Fibroblast of lung (primary cell): ENCODE results near the gene LITAFD. TPM values are rescaled to one million over a fixed set of nuclear protein-coding genes. Genes with fewer than 3 reads are reported as not detected.

Experiments
- DNase-seq, 2 donors: peaks; one replicate each; pipeline versions ENCODE4 v3.0.0 to v3.0.0-alpha.2; 2010; ENCODE audit warnings: low read depth in 2 of 2
- H2AFZ ChIP-seq: 2 replicates; pipeline ENCODE4 v1.5.1; 2012; ENCODE audit warnings: low read length, control low read depth, inconsistent platforms
- H3K27ac ChIP-seq: 2 replicates; pipeline ENCODE4 v1.5.1; 2011; ENCODE audit warnings: low read length, control low read depth; ENCODE audit not compliant: insufficient read depth
- H3K27me3 ChIP-seq: 2 replicates; pipeline ENCODE4 v1.5.1; 2011; ENCODE audit warnings: mild to moderate bottlenecking, low read length; ENCODE audit not compliant: control insufficient read depth, insufficient read depth
- H3K36me3 ChIP-seq: 2 replicates; pipeline ENCODE4 v1.5.1; 2011; ENCODE audit warnings: low read length; ENCODE audit not compliant: control insufficient read depth, insufficient read depth
- H3K4me1 ChIP-seq: 2 replicates; pipeline ENCODE4 v1.5.1; 2011; ENCODE audit warnings: low read length; ENCODE audit not compliant: control insufficient read depth, insufficient read depth; ENCODE audit errors: extremely low read depth
- H3K4me2 ChIP-seq: 2 replicates; pipeline ENCODE4 v1.5.1; 2011; ENCODE audit warnings: low read length, control low read depth; ENCODE audit not compliant: insufficient read depth; ENCODE audit errors: extremely low read depth
- H3K4me3 ChIP-seq, 4 experiments: fragments of 200-600 bp in 1 of 4; sonication (generic) in 1 of 4; replicated peaks in 1 of 4; 2 replicates each; pipeline ENCODE4 v1.5.1; 2011 to 2016; ENCODE audit warnings: low read length in 4 of 4, low read depth in 3 of 4, mild to moderate bottlenecking in 3 of 4, control low read depth in 2 of 4, inconsistent platforms in 1 of 4, mixed read lengths in 1 of 4; ENCODE audit not compliant: insufficient read depth in 1 of 4; ENCODE audit errors: control extremely low read depth in 1 of 4
- H3K79me2 ChIP-seq: 2 replicates; pipeline ENCODE4 v1.5.1; 2012; ENCODE audit warnings: mild to moderate bottlenecking, low read length, inconsistent platforms; ENCODE audit not compliant: control insufficient read depth, insufficient read depth
- H3K9ac ChIP-seq: 2 replicates; pipeline ENCODE4 v1.5.1; 2011; ENCODE audit warnings: mild to moderate bottlenecking, low read length, control low read depth; ENCODE audit not compliant: insufficient read depth
- H3K9me3 ChIP-seq: 2 replicates; pipeline ENCODE4 v1.5.1; 2012; ENCODE audit warnings: low read depth, low read length; ENCODE audit not compliant: control insufficient read depth, insufficient read depth
- H4K20me1 ChIP-seq: 2 replicates; pipeline ENCODE4 v1.5.1; 2011; ENCODE audit warnings: low read length; ENCODE audit not compliant: control insufficient read depth, insufficient read depth; ENCODE audit errors: extremely low read depth
- EZH2 ChIP-seq: IDR thresholded peaks from 2 replicates; pipeline ENCODE4 v1.5.1; 2012; ENCODE audit warnings: low read length, control low read depth, mild to moderate bottlenecking; ENCODE audit errors: missing control alignments
- polyA plus RNA-seq, 2 donors: library from polyadenylated mRNA; depleted of rRNA in 1 of 2; stranded (reverse) in 1 of 2; unstranded in 1 of 2; fragments of >200 nt; gene quantifications; 2 replicates each; pipeline ENCODE4 v1.2.1, GENCODE V29; 2011 to 2012; ENCODE audit warnings: missing spikeins in 1 of 2
- total RNA-seq: library from RNA; depleted of rRNA; stranded (reverse); fragments of >200 nt; gene quantifications from 2 replicates; pipeline ENCODE4 v1.2.1, GENCODE V29; 2014
- TF ChIP-seq, protein P1 (sequence below), 2 donors: IDR thresholded peaks in 1 of 2; conservative IDR thresholded peaks in 1 of 2; 1 replicate in 1 of 2; 2 replicates in 1 of 2; pipeline ENCODE4 v1.5.1; 2011 to 2012; ENCODE audit warnings: low read length in 2 of 2, control low read depth in 1 of 2, inconsistent platforms in 1 of 2, low read depth in 1 of 2, mild to moderate bottlenecking in 1 of 2

The LITAFD gene
- total and polyA plus RNA-seq, 2 donors (not counting 1 experiment from before 2014, with no cell fraction given), result not detected

DNA sequence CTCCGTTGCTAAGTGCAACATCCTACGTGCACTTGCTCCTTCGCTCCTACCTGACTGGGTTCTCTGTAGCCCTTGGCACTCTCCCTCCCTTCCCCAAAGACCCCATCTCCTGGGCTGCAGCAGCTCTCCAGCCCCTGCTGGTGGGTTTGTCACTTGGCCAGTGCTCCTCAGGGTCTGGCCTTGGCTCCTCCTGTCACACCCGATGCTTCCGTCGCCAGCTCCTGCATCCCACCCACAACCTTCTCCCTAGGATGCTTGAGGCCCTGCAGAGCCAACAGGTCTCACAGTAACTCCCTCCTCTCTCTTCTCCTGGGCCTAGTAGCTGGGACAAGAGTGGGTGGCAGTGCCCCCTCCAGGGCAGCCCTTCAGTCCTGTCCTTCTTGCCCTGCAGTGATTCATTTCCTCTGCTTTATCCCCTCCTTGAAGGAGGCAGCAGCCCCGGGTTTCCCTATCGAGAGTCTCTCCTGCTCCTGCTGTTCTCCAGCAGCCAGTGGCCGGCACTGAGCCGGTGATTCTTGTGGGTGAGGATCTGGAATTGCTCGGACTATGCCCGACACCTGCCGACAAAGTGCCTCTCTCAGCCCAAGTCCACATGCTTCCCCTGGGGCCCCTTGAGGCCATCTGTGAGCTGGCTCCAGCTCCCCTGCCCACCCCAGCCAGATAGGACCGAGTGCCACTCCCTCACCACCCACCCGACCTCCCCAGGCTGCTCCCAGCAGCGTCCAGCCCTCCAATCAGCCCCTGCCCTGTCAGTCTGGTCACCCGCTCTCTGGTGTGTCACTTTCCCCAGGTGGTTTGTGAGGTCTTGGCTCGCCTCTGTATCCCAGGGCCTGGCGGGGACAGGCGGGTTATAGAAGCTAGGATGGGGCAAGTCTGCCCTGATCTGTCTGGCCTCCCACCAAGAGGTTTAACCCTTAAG lies 3.8 kb downstream of the LITAFD start:
- Histone ChIP-seq H2AFZ (no peak overlapping the region), H3K9me3 (no peaks in the 10 kb centered on the region), H3K36me3 (peaks cover 8% of the 10 kb centered on the region), H3K4me3 (no peak overlapping the region), H3K9ac (no peak overlapping the region), H3K27me3 (no peaks in the 10 kb centered on the region), H3K4me1 (peaks cover 31% of the 10 kb centered on the region), H3K4me2 (no peak overlapping the region), H4K20me1 (no peaks in the 10 kb centered on the region), H3K27ac (peak overlapping the region; percentile 39), H3K79me2 (no peaks in the 10 kb centered on the region)
- peak; percentile 37 to 43 for DNase-seq
- no peak for TF ChIP-seq EZH2
- TF ChIP-seq, protein P1, sequence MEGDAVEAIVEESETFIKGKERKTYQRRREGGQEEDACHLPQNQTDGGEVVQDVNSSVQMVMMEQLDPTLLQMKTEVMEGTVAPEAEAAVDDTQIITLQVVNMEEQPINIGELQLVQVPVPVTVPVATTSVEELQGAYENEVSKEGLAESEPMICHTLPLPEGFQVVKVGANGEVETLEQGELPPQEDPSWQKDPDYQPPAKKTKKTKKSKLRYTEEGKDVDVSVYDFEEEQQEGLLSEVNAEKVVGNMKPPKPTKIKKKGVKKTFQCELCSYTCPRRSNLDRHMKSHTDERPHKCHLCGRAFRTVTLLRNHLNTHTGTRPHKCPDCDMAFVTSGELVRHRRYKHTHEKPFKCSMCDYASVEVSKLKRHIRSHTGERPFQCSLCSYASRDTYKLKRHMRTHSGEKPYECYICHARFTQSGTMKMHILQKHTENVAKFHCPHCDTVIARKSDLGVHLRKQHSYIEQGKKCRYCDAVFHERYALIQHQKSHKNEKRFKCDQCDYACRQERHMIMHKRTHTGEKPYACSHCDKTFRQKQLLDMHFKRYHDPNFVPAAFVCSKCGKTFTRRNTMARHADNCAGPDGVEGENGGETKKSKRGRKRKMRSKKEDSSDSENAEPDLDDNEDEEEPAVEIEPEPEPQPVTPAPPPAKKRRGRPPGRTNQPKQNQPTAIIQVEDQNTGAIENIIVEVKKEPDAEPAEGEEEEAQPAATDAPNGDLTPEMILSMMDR (conservative IDR thresholded peaks at IDR 0.05 in 1 of 2, IDR thresholded peaks at IDR 0.05 in 1 of 2; ENCODE audit: low read depth in 1 of 2, low read length in 2 of 2), result peak in 1 of 2 donors; percentile 11

- no peaks in the 10 kb centered on the region for H3K79me2 ChIP-seq
- H3K27me3 ChIP-seq, result no peaks in the 10 kb centered on the region
- no peak overlapping the region for H3K4me3 ChIP-seq
- H3K4me1 ChIP-seq, result peaks cover 31% of the 10 kb centered on the region
- no peak overlapping the region for H3K27ac ChIP-seq
- peaks cover 9% of the 10 kb centered on the region for H3K36me3 ChIP-seq
- H3K9me3 ChIP-seq, result no peaks in the 10 kb centered on the region
- H2AFZ ChIP-seq, result no peak overlapping the region
- no peaks in the 10 kb centered on the region for H4K20me1 ChIP-seq
- H3K9ac ChIP-seq, result no peak overlapping the region
- TF ChIP-seq EZH2, result no peak
- TF ChIP-seq, protein P1 (conservative IDR thresholded peaks at IDR 0.05 in 1 of 2, IDR thresholded peaks at IDR 0.05 in 1 of 2; ENCODE audit: low read depth in 1 of 2, low read length in 2 of 2), result no peak
- no peak for DNase-seq
- H3K4me2 ChIP-seq, result no peak overlapping the region
Measured at GRCh38 chr16:8886593-8887430, 4.7 kb downstream of the LITAFD start.

DNA sequence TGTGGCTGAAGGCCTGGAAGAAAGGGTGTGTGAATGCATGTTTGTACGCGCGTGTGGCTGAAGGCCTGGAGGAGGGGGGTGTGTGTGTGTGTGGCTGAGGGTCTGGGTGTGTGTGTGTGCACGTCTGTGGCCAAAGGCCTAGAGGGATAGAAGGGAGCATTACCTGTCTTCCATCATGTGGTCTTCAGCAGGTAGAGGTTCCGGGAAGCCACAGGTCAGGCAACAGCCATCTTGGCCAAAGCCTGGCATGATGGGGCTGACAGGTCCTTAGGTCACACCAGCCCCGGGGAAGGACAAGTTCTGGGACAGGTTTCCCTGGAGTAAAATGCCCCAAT lies 5.2 kb downstream of the LITAFD start:
- peaks cover 9% of the 10 kb centered on the region for H3K36me3 ChIP-seq
- peaks cover 31% of the 10 kb centered on the region for H3K4me1 ChIP-seq
- no peak for DNase-seq
- no peaks in the 10 kb centered on the region for H3K27me3 ChIP-seq
- no peaks in the 10 kb centered on the region for H3K9me3 ChIP-seq
- no peak overlapping the region for H3K4me2 ChIP-seq
- no peak overlapping the region for H2AFZ ChIP-seq
- H3K27ac ChIP-seq, result no peak overlapping the region
- TF ChIP-seq, protein P1 (conservative IDR thresholded peaks at IDR 0.05 in 1 of 2, IDR thresholded peaks at IDR 0.05 in 1 of 2; ENCODE audit: low read depth in 1 of 2, low read length in 2 of 2), result no peak
- TF ChIP-seq EZH2, result no peak
- no peaks in the 10 kb centered on the region for H3K79me2 ChIP-seq
- no peaks in the 10 kb centered on the region for H4K20me1 ChIP-seq
- H3K4me3 ChIP-seq, result no peak overlapping the region
- H3K9ac ChIP-seq, result no peak overlapping the region
